ENCODE measurements around the gene HLA-C.
"Not testable (repeated sequence)": the region's sequence is repeated elsewhere in the genome, so short reads cannot be mapped to it uniquely, and the experiment has no call there.

HLA-C gene

DNA sequence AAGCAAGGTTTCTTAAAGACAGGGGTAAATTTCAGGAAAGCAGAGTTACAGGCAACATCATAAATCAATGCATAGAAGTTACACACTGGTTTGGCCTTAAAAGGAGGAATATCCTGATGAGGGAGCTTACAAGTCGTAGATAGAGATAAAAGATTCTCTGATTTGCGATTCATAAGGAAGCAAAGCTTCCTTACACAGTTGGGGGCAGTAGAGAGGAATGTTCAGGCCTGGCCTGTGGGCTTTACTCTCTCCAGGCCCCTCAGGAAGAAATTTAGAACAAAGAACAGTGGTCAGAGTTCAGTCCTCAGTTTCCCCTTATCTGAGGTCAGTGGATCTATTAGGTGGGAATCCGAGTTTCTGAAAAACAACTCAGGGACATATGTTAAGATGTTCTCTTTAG, 19.3 kb downstream of the HLA-C start:
- no peak for DNase-seq (ENCODE audit: extremely low read depth, low read depth)
- TF ChIP-seq, protein P1, sequence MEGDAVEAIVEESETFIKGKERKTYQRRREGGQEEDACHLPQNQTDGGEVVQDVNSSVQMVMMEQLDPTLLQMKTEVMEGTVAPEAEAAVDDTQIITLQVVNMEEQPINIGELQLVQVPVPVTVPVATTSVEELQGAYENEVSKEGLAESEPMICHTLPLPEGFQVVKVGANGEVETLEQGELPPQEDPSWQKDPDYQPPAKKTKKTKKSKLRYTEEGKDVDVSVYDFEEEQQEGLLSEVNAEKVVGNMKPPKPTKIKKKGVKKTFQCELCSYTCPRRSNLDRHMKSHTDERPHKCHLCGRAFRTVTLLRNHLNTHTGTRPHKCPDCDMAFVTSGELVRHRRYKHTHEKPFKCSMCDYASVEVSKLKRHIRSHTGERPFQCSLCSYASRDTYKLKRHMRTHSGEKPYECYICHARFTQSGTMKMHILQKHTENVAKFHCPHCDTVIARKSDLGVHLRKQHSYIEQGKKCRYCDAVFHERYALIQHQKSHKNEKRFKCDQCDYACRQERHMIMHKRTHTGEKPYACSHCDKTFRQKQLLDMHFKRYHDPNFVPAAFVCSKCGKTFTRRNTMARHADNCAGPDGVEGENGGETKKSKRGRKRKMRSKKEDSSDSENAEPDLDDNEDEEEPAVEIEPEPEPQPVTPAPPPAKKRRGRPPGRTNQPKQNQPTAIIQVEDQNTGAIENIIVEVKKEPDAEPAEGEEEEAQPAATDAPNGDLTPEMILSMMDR (IDR thresholded peaks at IDR 0.05; ENCODE audit: low read depth, low read length): no peak

DNA sequence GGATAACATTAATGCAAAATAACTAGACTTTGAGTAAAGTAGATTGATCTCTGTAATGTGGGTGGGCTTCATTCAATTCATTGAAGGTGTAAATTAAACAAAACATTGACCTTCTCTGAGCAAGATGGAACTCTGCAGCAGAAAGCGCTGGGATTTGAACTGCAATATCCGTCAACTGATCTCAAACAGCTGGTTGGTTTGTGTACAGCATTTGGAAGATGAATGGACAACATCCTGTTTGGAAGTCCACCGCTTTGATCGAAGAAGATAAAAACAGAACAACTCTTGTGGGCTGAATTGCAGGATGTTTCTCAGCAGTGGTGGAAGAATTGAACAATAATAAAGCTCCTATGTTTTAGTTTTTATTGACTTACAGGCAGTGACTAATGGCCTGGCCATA, 20.6 kb downstream of the HLA-C start:
- DNase-seq (ENCODE audit: extremely low read depth, low read depth): no peak
- TF ChIP-seq, protein P1 (IDR thresholded peaks at IDR 0.05; ENCODE audit: low read depth, low read length): no peak

DNA sequence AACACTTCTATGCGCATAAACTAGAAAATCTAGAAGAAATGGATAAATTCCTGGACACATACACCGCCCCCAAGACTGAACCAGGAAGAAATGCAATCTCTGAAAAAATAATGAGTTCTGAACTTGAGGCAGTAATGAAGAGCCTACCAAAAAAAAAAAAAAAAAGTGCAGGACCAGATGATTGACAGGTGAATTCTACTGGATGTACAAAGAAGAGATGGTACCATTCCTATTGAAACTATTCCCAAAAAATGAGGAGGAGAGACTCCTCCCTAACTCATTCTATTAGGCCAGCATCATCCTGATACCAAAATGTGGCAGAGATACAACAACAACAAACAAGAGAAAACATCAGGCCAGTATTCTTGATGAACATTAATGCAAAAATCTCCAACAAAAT, 22.7 kb downstream of the HLA-C start:
- TF ChIP-seq, protein P1 (IDR thresholded peaks at IDR 0.05; ENCODE audit: low read depth, low read length): no peak
- no peak for DNase-seq (ENCODE audit: extremely low read depth, low read depth)

DNA sequence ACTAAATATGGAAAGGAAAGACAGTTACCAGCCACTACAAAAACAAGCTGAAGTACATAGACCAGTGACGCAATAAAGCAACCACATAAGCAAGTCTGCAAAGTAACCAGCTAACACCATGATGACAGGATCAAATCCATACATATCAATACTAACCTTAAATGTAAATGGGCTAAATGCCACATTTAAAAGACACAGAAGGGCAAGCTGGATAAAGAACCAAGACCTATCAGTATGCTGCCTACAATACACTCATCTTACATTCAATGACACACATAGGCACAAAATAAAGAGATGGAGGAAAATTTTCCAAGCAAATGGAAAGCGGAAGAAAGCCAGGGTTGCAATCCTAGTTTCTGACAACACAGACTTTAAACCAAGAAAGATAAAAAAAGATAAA, 24.1 kb downstream of the HLA-C start:
- no peak for DNase-seq (ENCODE audit: extremely low read depth, low read depth)
- TF ChIP-seq, protein P1 (IDR thresholded peaks at IDR 0.05; ENCODE audit: low read depth, low read length): no peak

DNA sequence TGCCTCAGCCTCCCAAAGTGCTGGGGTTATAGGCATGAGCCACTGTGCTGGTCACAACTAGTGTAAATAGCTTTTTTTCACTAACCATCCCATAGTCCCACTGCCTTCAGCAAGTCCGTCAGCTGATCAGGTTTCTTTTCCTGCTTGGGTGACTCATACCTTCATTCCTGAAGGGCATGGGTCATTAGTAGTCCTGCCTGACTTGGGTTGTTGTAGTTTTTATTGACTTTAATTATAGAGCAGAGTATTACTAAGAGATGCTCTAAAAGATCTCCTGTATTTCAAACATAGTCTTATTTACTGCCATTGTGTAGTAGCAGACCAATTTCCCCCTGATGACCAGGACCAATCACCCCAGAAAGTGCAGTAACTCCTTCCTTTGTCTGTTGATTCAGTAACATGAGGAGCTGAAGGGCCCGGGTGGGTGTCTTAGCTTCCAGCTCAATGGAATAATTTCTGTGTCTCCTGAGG, 25.8 kb downstream of the HLA-C start:
- DNase-seq (ENCODE audit: extremely low read depth, low read depth): peak; percentile 25
- TF ChIP-seq, protein P1 (IDR thresholded peaks at IDR 0.05; ENCODE audit: low read depth, low read length): no peak

DNA sequence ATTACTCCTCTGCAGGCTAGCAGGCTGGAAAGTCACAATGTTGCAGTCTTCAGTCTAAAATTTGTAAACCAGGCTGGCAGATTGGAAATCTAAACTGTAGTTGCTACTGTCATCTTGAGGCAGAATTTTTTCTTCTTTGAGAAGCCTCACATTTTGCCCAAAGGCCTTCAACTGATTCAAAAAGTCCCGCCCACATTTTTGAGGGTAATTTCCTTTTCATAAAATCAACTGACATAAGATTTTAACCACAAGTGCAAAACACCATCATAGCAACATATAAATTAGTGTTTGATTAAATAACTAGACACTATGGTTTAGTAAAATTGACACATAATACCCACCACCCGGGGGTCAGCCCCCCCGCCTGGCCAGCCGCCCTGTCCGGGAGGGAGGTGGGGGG, 28.4 kb downstream of the HLA-C start:
- TF ChIP-seq, protein P1 (IDR thresholded peaks at IDR 0.05; ENCODE audit: low read depth, low read length): no peak
- no peak for DNase-seq (ENCODE audit: extremely low read depth, low read depth)

DNA sequence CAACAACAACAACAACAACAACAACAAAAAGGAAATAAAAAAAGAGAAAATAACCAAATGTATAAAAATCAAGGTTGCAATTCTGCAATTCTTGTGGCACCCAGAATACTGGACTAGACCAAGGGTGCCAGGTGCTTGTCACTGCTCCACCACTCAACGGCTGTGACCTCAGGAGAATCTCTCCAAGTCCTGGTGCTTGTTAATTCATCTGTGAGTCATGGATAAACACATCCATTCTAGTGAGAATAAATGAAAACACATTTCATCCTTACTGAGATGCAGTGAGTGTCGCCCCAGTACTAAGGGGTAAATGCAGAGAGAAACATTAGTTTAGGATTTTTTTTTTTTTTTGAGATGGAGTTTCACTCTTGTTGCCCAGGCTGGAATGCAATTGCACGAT, 32.0 kb downstream of the HLA-C start:
- TF ChIP-seq, protein P1 (IDR thresholded peaks at IDR 0.05; ENCODE audit: low read depth, low read length): no peak
- no peak for DNase-seq (ENCODE audit: extremely low read depth, low read depth)

DNA sequence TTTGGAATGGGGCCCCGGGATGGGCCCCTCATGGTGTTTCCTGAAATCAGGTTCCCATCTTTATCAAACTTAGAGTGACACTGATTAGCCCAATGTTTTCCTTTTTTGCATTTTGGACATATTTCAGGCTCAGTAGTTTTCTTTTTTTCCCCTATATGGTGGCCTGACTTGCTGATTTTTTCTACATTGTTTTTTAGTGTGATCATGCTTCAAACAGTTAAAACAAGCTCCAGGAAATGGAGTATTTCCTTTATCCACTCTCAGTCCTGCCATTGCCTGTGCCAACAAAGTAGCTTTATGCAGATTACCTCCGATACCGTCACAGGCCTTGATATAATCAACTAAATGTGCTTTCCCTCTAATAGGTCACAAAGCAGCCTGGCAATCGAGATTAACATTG, 37.8 kb downstream of the HLA-C start:
- DNase-seq (ENCODE audit: extremely low read depth, low read depth): not testable (repeated sequence)

All from AG09319 (cell line).